Hepatocyte (in vitro differentiated cells): Measurements from ENCODE around the gene NBPF6.
"Not testable (repeated sequence)": the region's sequence is repeated elsewhere in the genome, so short reads cannot be mapped to it uniquely, and the experiment has no call there.

Experiments
- CTCF ChIP-seq: fragments of 200-600 bp; sonication (generic); IDR thresholded peaks from 2 replicates; pipeline ENCODE4 v1.5.1; 2016; ENCODE audit warnings: antibody characterized with exemption, mild to moderate bottlenecking; ENCODE audit not compliant: poor library complexity
- EZH2 ChIP-seq: fragments of 200-600 bp; sonication (generic); IDR thresholded peaks from 2 replicates; pipeline ENCODE4 v1.6.1; 2016; ENCODE audit warnings: antibody characterized with exemption, mild to moderate bottlenecking, borderline replicate concordance
- EZH2phosphoT487 ChIP-seq: fragments of 200-600 bp; sonication (generic); IDR thresholded peaks from one replicate; pipeline ENCODE4 v1.6.1; 2018; ENCODE audit warnings: antibody characterized with exemption, mild to moderate bottlenecking, low read depth, moderate library complexity; ENCODE audit not compliant: unreplicated experiment, severe bottlenecking

GRCh38 chr1:108438536-108438935, 11.6 kb upstream of the NBPF6 start:
- not testable (repeated sequence) for TF ChIP-seq CTCF, EZH2, EZH2phosphoT487
